K562 (cell line): Measurements from ENCODE around the gene TEX53. TPM values are rescaled to one million over a fixed set of nuclear protein-coding genes. Genes with fewer than 3 reads are reported as not detected.

Experiments used
- ATAC-seq: fragments of 200-7000 bp; cut with Tn5 transposase; 3 replicates; pipeline ENCODE4 v1.9.1; 2020; ENCODE audit warnings: moderate library complexity
- BruUV-seq: library from RNA; stranded (reverse); fragments of 400-500 nt; replicated peaks from 2 replicates; lab custom pipeline; 2021; lab: Mats Ljungman, UMichigan
- CTCF ChIA-PET: fragments of 300-600 bp; formaldehyde crosslinking; extraction: SDS; loops from one replicate; lab custom pipeline; 2021; ENCODE audit warnings: low intra/inter-chr PET ratio; lab: Yijun Ruan, JAX
- POLR2A ChIA-PET: fragments of 300-600, 350-650 bp; sonication (Branson Sonifier 250); formaldehyde crosslinking; extraction: SDS; loops from one replicate; lab custom pipeline; 2021; ENCODE audit warnings: antibody characterized with exemption, inconsistent platforms; lab: Yijun Ruan, JAX
- DNase-seq, 4 experiments: peaks; one replicate each; pipeline versions ENCODE4 v3.0.0 to v3.0.0-alpha.2; 2011 to 2018; ENCODE audit warnings: low spot score in 3 of 4, mixed read lengths in 3 of 4; ENCODE audit errors: extremely low read depth in 1 of 4
- FAIRE-seq: peaks from 2 replicates; lab custom pipeline; 2011; peaks lifted over from hg19 to GRCh38; lab: Jason Lieb, UNC
- H2AFZ ChIP-seq: 2 replicates; pipeline ENCODE4 v1.6.0; 2011; ENCODE audit warnings: low read depth, low read length, control low read depth, inconsistent platforms
- H3K27ac ChIP-seq: fragments of 200-600 bp; 3 replicates; pipeline ENCODE4 v1.8.0; 2011; ENCODE audit warnings: low read depth, mild to moderate bottlenecking, control low read depth, inconsistent platforms, low read length, moderate library complexity, mixed read lengths; ENCODE audit errors: extremely low read depth
- H3K27me3 ChIP-seq, 2 experiments: fragments of 300-600 bp in 1 of 2; 2 replicates in 1 of 2; 3 replicates in 1 of 2; pipeline versions ENCODE4 v1.6.0 to v1.8.0; 2011; ENCODE audit warnings: inconsistent platforms in 2 of 2, low read length in 2 of 2, mild to moderate bottlenecking in 1 of 2, mixed read lengths in 1 of 2, moderate library complexity in 1 of 2; ENCODE audit not compliant: control insufficient read depth in 2 of 2, insufficient read depth in 2 of 2
- H3K36me3 ChIP-seq: fragments of 300-600 bp; 3 replicates; pipeline ENCODE4 v1.8.0; 2011; ENCODE audit warnings: mild to moderate bottlenecking, low read length, inconsistent platforms; ENCODE audit not compliant: control insufficient read depth, insufficient read depth
- H3K4me1 ChIP-seq, 2 experiments: fragments of 200-600 bp in 1 of 2; replicated peaks in 1 of 2; 2 replicates in 1 of 2; 3 replicates in 1 of 2; pipeline versions ENCODE4 v1.5.1 to v1.8.0; 2011; ENCODE audit warnings: inconsistent platforms in 2 of 2, low read length in 2 of 2, mild to moderate bottlenecking in 1 of 2, mixed read lengths in 1 of 2, moderate library complexity in 1 of 2; ENCODE audit not compliant: control insufficient read depth in 2 of 2, insufficient read depth in 2 of 2
- H3K4me2 ChIP-seq: 2 replicates; pipeline ENCODE4 v1.6.1; 2011; ENCODE audit warnings: low read length, control low read depth, inconsistent platforms, mixed read lengths; ENCODE audit not compliant: insufficient read depth
- H3K4me3 ChIP-seq: fragments of 200-600 bp; sonication (generic), shearing (Covaris generic); 2 replicates; pipeline ENCODE4 v1.5.1; 2016; ENCODE audit warnings: control low read depth, inconsistent platforms
- H3K79me2 ChIP-seq: fragments of 200-600 bp; 3 replicates; pipeline ENCODE4 v1.8.0; 2011; ENCODE audit warnings: low read length, inconsistent platforms; ENCODE audit not compliant: control insufficient read depth, insufficient read depth
- H3K9ac ChIP-seq, 2 experiments: 2 replicates each; pipeline versions ENCODE4 v1.6.0 to v1.6.1; 2011; ENCODE audit warnings: low read depth in 2 of 2, low read length in 2 of 2, control low read depth in 1 of 2, inconsistent platforms in 1 of 2, mild to moderate bottlenecking in 1 of 2, mixed read lengths in 1 of 2; ENCODE audit not compliant: insufficient read depth in 1 of 2
- H3K9me1 ChIP-seq: one replicate; pipeline ENCODE4 v1.6.0; 2011; ENCODE audit warnings: inconsistent platforms, mild to moderate bottlenecking, low read length, moderate library complexity; ENCODE audit not compliant: control insufficient read depth, insufficient read depth
- H3K9me3 ChIP-seq: replicated peaks from 2 replicates; pipeline ENCODE4 v1.5.1; 2011; ENCODE audit warnings: low read depth, low read length, inconsistent platforms; ENCODE audit not compliant: control insufficient read depth, insufficient read depth
- H4K20me1 ChIP-seq: replicated peaks from 2 replicates; pipeline ENCODE4 v1.6.1; 2011; ENCODE audit warnings: low read length, inconsistent platforms, mixed read lengths; ENCODE audit not compliant: control insufficient read depth, insufficient read depth
- CBFA2T3 ChIP-seq: fragments of 450-650 bp; IDR thresholded peaks from 2 replicates; pipeline ENCODE4 v1.6.1; 2017
- DACH1 ChIP-seq: fragments of 450-650 bp; IDR thresholded peaks from 2 replicates; pipeline ENCODE4 v1.6.1; 2018; ENCODE audit not compliant: partially characterized antibody
- E2F3 ChIP-seq: fragments of 250-450 bp; sonication (Bioruptor Pico); IDR thresholded peaks from 2 replicates; pipeline ENCODE4 v1.4.0; 2020; ENCODE audit warnings: mild to moderate bottlenecking
- FOS ChIP-seq: IDR thresholded peaks from 3 replicates; pipeline ENCODE4 v1.6.1; 2011; ENCODE audit not compliant: insufficient read length; ENCODE audit errors: extremely low read depth
- PHF20 ChIP-seq: fragments of 450-650 bp; IDR thresholded peaks from 2 replicates; pipeline ENCODE4 v1.6.1; 2018; ENCODE audit not compliant: partially characterized antibody
- RBM39 ChIP-seq: fragments of 200-400 bp; formaldehyde crosslinking; optimal IDR thresholded peaks from 2 replicates; pipeline ENCODE3; 2018; ENCODE audit warnings: low read depth, low read length
- ZNF436 ChIP-seq: fragments of 250-450, 450-650 bp; sonication (Bioruptor Pico); formaldehyde crosslinking; IDR thresholded peaks from 2 replicates; pipeline ENCODE4 v1.7.0; 2020; ENCODE audit warnings: mild to moderate bottlenecking
- ZNF830 ChIP-seq: fragments of 250-450 bp; sonication (Bioruptor Pico); IDR thresholded peaks from 2 replicates; pipeline ENCODE4 v1.5.0; 2021; ENCODE audit warnings: mild to moderate bottlenecking
- WGBS: fragments of 100-300 bp; shearing (Covaris generic); methylation state at CpG from one replicate; pipeline ENCODE4 v1.1.6; 2016; ENCODE audit warnings: low coverage, mixed read lengths; ENCODE audit not compliant: insufficient coverage; ENCODE audit errors: missing lambda C conversion rate; 5-methylcytosine and 5-hydroxymethylcytosine counted together
- in situ Hi-C: fragments of 300-500 bp; cut with MboI; formaldehyde crosslinking; loops from 4 replicates; pipeline ENCODE4 v1.15.0; 2018; ENCODE audit warnings: inconsistent platforms, mixed read lengths
- intact Hi-C: fragments of 100-400 bp; cut with micrococcal nuclease; formaldehyde crosslinking; loops from 2 replicates; pipeline ENCODE4 v1.14.2; 2022
- polyA plus RNA-seq, 8 experiments: library from polyadenylated mRNA; depleted of rRNA in 4 of 8; stranded (reverse) in 5 of 8; unstranded in 3 of 8; fragments of >200 nt; fragmentation: Nextera tagmentation in 2 of 8; fragmentation: Illumina TruSeq in 1 of 8; extraction: Ambion mirVana in 2 of 8; extraction: Trizol in 1 of 8; gene quantifications; 2 replicates each; pipeline versions ENCODE4 v1.2.1 to v1.2.3, GENCODE V29; 2011 to 2014; ENCODE audit warnings: inconsistent platforms in 1 of 8, missing spikeins in 1 of 8
- total RNA-seq, 7 experiments: library from RNA; depleted of rRNA in 6 of 7; stranded (reverse); fragments of >200 nt in 6 of 7; fragmentation: Illumina TruSeq in 2 of 7; extraction: Trizol in 2 of 7; gene quantifications; 2 replicates each; pipeline versions ENCODE4 v1.2.1 to v1.2.3, GENCODE V29; 2011 to 2021; ENCODE audit warnings: low replicate concordance in 1 of 7
- TF ChIP-seq, protein P1 (sequence below): sonication (generic); formaldehyde crosslinking; IDR thresholded peaks from 2 replicates; pipeline ENCODE4 v1.9.0; 2022; ENCODE audit warnings: mild to moderate bottlenecking, missing genetic modification reagents
- TF ChIP-seq, protein P2 (sequence below): fragments of 250-450 bp; sonication (Bioruptor Pico); IDR thresholded peaks from 2 replicates; pipeline ENCODE4 v1.5.0; 2020; ENCODE audit warnings: mild to moderate bottlenecking, borderline replicate concordance
- TF ChIP-seq, protein P3 (sequence below): sonication (generic); formaldehyde crosslinking; IDR thresholded peaks from 2 replicates; pipeline ENCODE4 v1.8.0; 2022; ENCODE audit warnings: missing genetic modification reagents, mild to moderate bottlenecking, borderline replicate concordance
- TF ChIP-seq, protein P4 (sequence below): fragments of 250-450 bp; sonication (Bioruptor Pico); IDR thresholded peaks from 2 replicates; pipeline ENCODE4 v1.5.0; 2020; ENCODE audit warnings: mild to moderate bottlenecking

Gene TEX53
- total and polyA plus RNA-seq, 9 of the 15 experiments (the other 6 are each of a cell fraction or from before 2014, with no cell fraction given) = not detected

DNA sequence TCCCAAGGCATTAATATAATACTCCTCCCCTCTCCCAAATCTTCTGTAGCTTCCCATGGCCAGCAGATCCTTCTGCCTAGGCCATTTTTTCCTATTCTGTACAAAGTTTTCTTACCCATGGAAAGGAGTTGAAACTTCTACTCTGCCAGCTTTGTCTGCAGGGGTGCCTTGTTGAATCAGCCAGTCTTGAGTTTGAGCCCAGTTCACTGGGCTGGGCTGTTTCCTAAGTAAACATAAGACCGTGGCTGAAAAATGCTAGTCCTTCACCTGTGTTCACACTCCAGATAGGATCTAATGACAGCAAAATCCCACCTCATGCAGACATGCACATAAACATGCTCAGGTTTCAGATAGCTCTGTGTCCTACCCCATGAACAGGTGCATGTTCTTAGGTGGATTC lies 14.0 kb upstream of the TEX53 start:
- H3K79me2 ChIP-seq = no peaks in the 10 kb centered on the region
- 0% methylated on average over 1 of the region's 1 CpG for WGBS
- ATAC-seq = no peak

More for the DNA sequence above, 14.0 kb upstream of the TEX53 start:
- no peaks in the 10 kb centered on the region for H3K4me1 ChIP-seq
- no peaks in the 10 kb centered on the region for H4K20me1 ChIP-seq
- intact Hi-C loops = no loop called here
- H3K4me2 ChIP-seq = no peak overlapping the region
- TF ChIP-seq DACH1 (no peak), E2F3 (CRISPR knock-in tag) (no peak), ZNF830 (CRISPR knock-in tag) (no peak), RBM39 (no peak), ZNF436 (CRISPR knock-in tag) (no peak), CBFA2T3 (no peak), FOS (no peak), PHF20 (no peak)
- TF ChIP-seq, protein P1, sequence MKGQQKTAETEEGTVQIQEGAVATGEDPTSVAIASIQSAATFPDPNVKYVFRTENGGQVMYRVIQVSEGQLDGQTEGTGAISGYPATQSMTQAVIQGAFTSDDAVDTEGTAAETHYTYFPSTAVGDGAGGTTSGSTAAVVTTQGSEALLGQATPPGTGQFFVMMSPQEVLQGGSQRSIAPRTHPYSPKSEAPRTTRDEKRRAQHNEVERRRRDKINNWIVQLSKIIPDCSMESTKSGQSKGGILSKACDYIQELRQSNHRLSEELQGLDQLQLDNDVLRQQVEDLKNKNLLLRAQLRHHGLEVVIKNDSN (CRISPR knock-in tag) = no peak
- TF ChIP-seq, protein P2, sequence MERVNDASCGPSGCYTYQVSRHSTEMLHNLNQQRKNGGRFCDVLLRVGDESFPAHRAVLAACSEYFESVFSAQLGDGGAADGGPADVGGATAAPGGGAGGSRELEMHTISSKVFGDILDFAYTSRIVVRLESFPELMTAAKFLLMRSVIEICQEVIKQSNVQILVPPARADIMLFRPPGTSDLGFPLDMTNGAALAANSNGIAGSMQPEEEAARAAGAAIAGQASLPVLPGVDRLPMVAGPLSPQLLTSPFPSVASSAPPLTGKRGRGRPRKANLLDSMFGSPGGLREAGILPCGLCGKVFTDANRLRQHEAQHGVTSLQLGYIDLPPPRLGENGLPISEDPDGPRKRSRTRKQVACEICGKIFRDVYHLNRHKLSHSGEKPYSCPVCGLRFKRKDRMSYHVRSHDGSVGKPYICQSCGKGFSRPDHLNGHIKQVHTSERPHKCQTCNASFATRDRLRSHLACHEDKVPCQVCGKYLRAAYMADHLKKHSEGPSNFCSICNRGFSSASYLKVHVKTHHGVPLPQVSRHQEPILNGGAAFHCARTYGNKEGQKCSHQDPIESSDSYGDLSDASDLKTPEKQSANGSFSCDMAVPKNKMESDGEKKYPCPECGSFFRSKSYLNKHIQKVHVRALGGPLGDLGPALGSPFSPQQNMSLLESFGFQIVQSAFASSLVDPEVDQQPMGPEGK = no peak
- TF ChIP-seq, protein P3, sequence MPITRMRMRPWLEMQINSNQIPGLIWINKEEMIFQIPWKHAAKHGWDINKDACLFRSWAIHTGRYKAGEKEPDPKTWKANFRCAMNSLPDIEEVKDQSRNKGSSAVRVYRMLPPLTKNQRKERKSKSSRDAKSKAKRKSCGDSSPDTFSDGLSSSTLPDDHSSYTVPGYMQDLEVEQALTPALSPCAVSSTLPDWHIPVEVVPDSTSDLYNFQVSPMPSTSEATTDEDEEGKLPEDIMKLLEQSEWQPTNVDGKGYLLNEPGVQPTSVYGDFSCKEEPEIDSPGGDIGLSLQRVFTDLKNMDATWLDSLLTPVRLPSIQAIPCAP (CRISPR knock-in tag) = no peak
- TF ChIP-seq, protein P4, sequence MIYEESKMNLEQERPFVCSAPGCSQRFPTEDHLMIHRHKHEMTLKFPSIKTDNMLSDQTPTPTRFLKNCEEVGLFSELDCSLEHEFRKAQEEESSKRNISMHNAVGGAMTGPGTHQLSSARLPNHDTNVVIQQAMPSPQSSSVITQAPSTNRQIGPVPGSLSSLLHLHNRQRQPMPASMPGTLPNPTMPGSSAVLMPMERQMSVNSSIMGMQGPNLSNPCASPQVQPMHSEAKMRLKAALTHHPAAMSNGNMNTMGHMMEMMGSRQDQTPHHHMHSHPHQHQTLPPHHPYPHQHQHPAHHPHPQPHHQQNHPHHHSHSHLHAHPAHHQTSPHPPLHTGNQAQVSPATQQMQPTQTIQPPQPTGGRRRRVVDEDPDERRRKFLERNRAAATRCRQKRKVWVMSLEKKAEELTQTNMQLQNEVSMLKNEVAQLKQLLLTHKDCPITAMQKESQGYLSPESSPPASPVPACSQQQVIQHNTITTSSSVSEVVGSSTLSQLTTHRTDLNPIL (CRISPR knock-in tag) = no peak
- H2AFZ ChIP-seq = no peak overlapping the region
- no peak overlapping the region for H3K4me3 ChIP-seq
- in situ Hi-C loops = loop anchor here (5.0 kb wide), 1 partner anchor 341 kb away; no protein-coding TSS in a partner anchor
- H3K9ac ChIP-seq = no peak overlapping the region
- no peaks in the 10 kb centered on the region for H3K9me3 ChIP-seq
- H3K36me3 ChIP-seq = no peaks in the 10 kb centered on the region
- BruUV-seq = no TSS peak
- no peak overlapping the region for H3K27ac ChIP-seq
- no peaks in the 10 kb centered on the region for H3K9me1 ChIP-seq
- DNase-seq (no peak), FAIRE-seq (no peak)
- CTCF ChIA-PET = no interaction called here
- peaks cover 6 to 13% of the 10 kb centered on the region in 2 experiments; a peak in 4 of 5 replicates for H3K27me3 ChIP-seq
- POLR2A ChIA-PET = interaction anchor here (1.6 kb wide), 1 partner anchor 9 kb away, joined by 4 read pairs; no protein-coding TSS in a partner anchor
